ENCODE data around the gene GCNA.

DNA sequence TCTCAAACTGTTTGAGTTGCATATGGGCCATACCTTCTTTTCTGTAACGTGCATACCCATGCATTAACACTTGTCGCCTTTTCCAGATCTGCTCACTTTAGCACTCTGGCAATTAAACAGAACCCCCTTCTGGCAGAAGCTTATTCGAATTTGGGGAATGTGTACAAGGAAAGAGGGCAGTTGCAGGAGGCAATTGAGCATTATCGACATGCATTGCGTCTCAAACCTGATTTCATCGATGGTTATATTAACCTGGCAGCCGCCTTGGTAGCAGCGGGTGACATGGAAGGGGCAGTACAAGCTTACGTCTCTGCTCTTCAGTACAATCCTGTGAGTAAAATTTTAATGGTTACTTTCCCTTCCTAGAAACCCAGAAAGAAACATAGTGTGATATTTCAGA lies 40.5 kb upstream of the GCNA start:
- TF ChIP-seq, protein P1, sequence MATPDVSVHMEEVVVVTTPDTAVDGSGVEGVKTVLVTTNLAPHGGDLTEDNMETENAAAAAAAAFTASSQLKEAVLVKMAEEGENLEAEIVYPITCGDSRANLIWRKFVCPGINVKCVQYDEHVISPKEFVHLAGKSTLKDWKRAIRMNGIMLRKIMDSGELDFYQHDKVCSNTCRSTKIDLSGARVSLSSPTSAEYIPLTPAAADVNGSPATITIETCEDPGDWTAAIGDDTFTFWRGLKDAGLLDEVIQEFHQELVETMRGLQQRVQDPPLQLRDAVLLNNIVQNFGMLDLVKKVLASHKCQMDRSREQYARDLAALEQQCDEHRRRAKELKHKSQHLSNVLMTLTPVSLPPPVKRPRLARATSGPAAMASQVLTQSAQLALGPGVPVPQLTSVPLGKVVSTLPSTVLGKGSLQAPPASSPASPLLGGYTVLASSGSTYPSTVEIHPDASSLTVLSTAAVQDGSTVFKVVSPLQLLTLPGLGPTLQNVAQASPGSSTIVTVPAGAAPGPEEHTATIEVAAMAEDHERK (CRISPR knock-in tag; IDR thresholded peaks at IDR 0.05; ENCODE audit: low read depth) = no peak
- TF ChIP-seq TAF1 (CRISPR knock-in tag; IDR thresholded peaks at IDR 0.05) = no peak
- TF ChIP-seq ETV6 (CRISPR knock-in tag; conservative IDR thresholded peaks at IDR 0.05) = no peak
- TF ChIP-seq POLR2A (IDR thresholded peaks at IDR 0.05; ENCODE audit: insufficient read depth in 1 of 2, low read depth in 2 of 2, low read length in 2 of 2) = no peak
- TF ChIP-seq, protein P2, sequence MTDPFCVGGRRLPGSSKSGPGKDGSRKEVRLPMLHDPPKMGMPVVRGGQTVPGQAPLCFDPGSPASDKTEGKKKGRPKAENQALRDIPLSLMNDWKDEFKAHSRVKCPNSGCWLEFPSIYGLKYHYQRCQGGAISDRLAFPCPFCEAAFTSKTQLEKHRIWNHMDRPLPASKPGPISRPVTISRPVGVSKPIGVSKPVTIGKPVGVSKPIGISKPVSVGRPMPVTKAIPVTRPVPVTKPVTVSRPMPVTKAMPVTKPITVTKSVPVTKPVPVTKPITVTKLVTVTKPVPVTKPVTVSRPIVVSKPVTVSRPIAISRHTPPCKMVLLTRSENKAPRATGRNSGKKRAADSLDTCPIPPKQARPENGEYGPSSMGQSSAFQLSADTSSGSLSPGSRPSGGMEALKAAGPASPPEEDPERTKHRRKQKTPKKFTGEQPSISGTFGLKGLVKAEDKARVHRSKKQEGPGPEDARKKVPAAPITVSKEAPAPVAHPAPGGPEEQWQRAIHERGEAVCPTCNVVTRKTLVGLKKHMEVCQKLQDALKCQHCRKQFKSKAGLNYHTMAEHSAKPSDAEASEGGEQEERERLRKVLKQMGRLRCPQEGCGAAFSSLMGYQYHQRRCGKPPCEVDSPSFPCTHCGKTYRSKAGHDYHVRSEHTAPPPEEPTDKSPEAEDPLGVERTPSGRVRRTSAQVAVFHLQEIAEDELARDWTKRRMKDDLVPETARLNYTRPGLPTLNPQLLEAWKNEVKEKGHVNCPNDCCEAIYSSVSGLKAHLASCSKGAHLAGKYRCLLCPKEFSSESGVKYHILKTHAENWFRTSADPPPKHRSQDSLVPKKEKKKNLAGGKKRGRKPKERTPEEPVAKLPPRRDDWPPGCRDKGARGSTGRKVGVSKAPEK (CRISPR knock-in tag; IDR thresholded peaks at IDR 0.05; ENCODE audit: borderline replicate concordance) = no peak
- no peak for TF ChIP-seq HDAC2 (CRISPR knock-in tag; IDR thresholded peaks at IDR 0.05)
- no peak for TF ChIP-seq HIVEP1 (CRISPR knock-in tag; IDR thresholded peaks at IDR 0.05)
- no peak for TF ChIP-seq ZMAT3 (CRISPR knock-in tag; conservative IDR thresholded peaks at IDR 0.05)
- no peak for TF ChIP-seq ZNF737 (CRISPR knock-in tag; IDR thresholded peaks at IDR 0.05; ENCODE audit: borderline replicate concordance)
- TF ChIP-seq UBTF (CRISPR knock-in tag; IDR thresholded peaks at IDR 0.05) = no peak
- TF ChIP-seq CBX5 (CRISPR knock-in tag; IDR thresholded peaks at IDR 0.05; ENCODE audit: borderline replicate concordance) = no peak
